ENCODE measurements around the gene RYR1. TPM values are rescaled to one million over a fixed set of nuclear protein-coding genes. Genes with fewer than 3 reads are reported as not detected.

RYR1 gene
- polyA plus RNA-seq, 1 of the 3 experiments (the other 2 are of a cell fraction), result under 0.01 TPM

DNA sequence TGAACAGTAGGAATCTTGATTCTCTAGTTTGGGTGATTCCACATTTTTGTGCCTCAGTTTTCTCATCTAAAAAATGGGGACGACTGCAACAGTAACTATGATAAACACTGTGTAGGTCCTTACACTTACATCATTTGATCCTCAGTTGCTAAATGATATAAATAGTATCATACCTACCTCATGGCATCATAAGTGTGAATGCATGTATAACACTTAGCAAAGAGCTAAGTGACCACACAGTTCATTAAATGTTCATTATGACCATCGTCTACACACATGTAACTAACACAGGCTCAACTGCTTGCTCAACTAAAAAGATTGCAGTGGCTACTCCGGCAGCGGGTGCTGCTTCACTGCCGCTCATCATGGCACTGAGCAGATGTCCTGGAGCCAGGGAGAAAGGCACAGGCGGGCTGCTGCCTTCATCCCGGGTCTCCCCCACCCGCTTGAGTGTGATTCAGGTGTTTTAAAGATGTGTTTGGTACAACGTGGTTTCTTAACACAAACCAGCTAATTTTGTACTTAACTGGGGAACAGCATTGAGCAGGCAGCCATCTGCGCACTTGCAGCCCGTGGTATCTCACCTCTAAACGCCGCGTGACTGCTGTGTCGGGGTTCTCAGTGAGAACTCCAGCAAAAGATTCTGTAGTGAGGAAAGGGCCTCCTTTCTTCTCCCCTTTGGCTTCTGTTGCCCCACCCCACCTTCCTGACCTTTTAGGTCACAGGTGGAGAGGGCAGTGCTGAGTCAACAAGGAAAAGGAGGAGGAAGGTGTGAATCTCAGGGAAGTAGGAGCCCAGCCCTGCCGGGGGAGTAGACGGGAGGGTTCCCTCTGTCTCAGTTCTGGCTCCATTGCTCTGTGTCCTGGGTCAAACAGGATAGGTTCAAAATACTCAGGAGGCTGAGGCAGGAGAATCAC, 202.2 kb downstream of the RYR1 start (continued):
- TF ChIP-seq TAF1 (IDR thresholded peaks at IDR 0.05; ENCODE audit: borderline replicate concordance, low read depth, low read length), result no peak
- TF ChIP-seq FOXJ3 (CRISPR knock-in tag; IDR thresholded peaks at IDR 0.05), result no peak
- TF ChIP-seq JUND (IDR thresholded peaks at IDR 0.05), result no peak
- TF ChIP-seq SMC3 (IDR thresholded peaks at IDR 0.05; ENCODE audit: low read depth, low read length), result no peak
- TF ChIP-seq FOSL2 (IDR thresholded peaks at IDR 0.05; ENCODE audit: borderline replicate concordance, low read depth), result no peak

Other genes starting within 250 kb of the RYR1 start
- 4.3 and 4.8 TPM in 2 replicates for gene DPF1, start 209.5 kb upstream of the RYR1 start, polyA plus RNA-seq (2012; rRNA removed)
- gene PPP1R14A, start 177.3 kb upstream of the RYR1 start, polyA plus RNA-seq (2012; rRNA removed), result 1.1 and 1.6 TPM in 2 replicates
- gene SPINT2, start 169.1 kb upstream of the RYR1 start, polyA plus RNA-seq (2012; rRNA removed), result 1.0 TPM in 2 replicates
- gene C19orf33, start 129.4 kb upstream of the RYR1 start, polyA plus RNA-seq (2012; rRNA removed), result not detected in 2 replicates
- gene YIF1B, start 117.7 kb upstream of the RYR1 start, polyA plus RNA-seq (2012; rRNA removed), result 121 and 128 TPM in 2 replicates
- 0.26 and 0.29 TPM in 2 replicates for gene KCNK6, start 113.8 kb upstream of the RYR1 start, polyA plus RNA-seq (2012; rRNA removed)
- gene CATSPERG, start 97.9 kb upstream of the RYR1 start, polyA plus RNA-seq (2012; rRNA removed), result 2.0 and 2.1 TPM in 2 replicates
- gene PSMD8, start 59.1 kb upstream of the RYR1 start, polyA plus RNA-seq (2012; rRNA removed), result 400 and 453 TPM in 2 replicates
- 0.48 and 0.52 TPM in 2 replicates for gene GGN, start 45.7 kb upstream of the RYR1 start, polyA plus RNA-seq (2012; rRNA removed)
- 10.5 and 11.1 TPM in 2 replicates for gene SPRED3, start 45.0 kb upstream of the RYR1 start, polyA plus RNA-seq (2012; rRNA removed)
- 24.9 and 26.7 TPM in 2 replicates for gene FAM98C, start 30.6 kb upstream of the RYR1 start, polyA plus RNA-seq (2012; rRNA removed)
- gene RASGRP4, start 7.5 kb upstream of the RYR1 start, polyA plus RNA-seq (2012; rRNA removed), result not detected in 2 replicates
- gene MAP4K1, start 184.3 kb downstream of the RYR1 start, polyA plus RNA-seq (2012; rRNA removed), result 0.31 and 0.37 TPM in 2 replicates
- gene EIF3K, start 185.5 kb downstream of the RYR1 start, polyA plus RNA-seq (2012; rRNA removed), result 405 and 484 TPM in 2 replicates
- 494 and 598 TPM in 2 replicates for gene ACTN4, start 214.0 kb downstream of the RYR1 start, polyA plus RNA-seq (2012; rRNA removed)

All from SK-N-SH (cell line).